Keratinocyte (primary cell): ENCODE measurements around the gene DSE.

ENCODE experiments used
- CTCF ChIP-seq, 3 experiments: IDR thresholded peaks in 1 of 3; conservative IDR thresholded peaks in 1 of 3; optimal IDR thresholded peaks in 1 of 3; 2 replicates in 2 of 3; 3 replicates in 1 of 3; pipeline versions ENCODE3 to v1.5.1; 2011; ENCODE audit warnings: low read length in 3 of 3, mild to moderate bottlenecking in 3 of 3, moderate library complexity in 2 of 3, control low read depth in 1 of 3, inconsistent platforms in 1 of 3; ENCODE audit not compliant: insufficient read depth in 2 of 3; ENCODE audit errors: extremely low read depth in 1 of 3
- EZH2 ChIP-seq: IDR thresholded peaks from one replicate; pipeline ENCODE4 v1.6.1; 2012; ENCODE audit warnings: inconsistent platforms, mild to moderate bottlenecking, low read length, moderate library complexity

- no peak for TF ChIP-seq CTCF (optimal IDR thresholded peaks at IDR 0.05 in 1 of 3, IDR thresholded peaks at IDR 0.05 in 1 of 3, conservative IDR thresholded peaks at IDR 0.05 in 1 of 3; ENCODE audit: extremely low read depth in 1 of 3, insufficient read depth in 2 of 3, low read length in 3 of 3)
- TF ChIP-seq EZH2 = no peak
Measured at GRCh38 chr6:116359131-116359530, 11.6 kb upstream of the DSE start.
